ENCODE measurements around the gene RPS21. TPM values are rescaled to one million over a fixed set of nuclear protein-coding genes. Genes with fewer than 3 reads are reported as not detected.

The RPS21 gene
- total and polyA plus RNA-seq, 2 of the 13 experiments (the other 11 are each of a cell fraction or from before 2014, with no cell fraction given), result 2,647 to 11,063 TPM

GRCh38 chr20:62366370-62367135 is 20.4 kb upstream of the RPS21 start (continued):
- TF ChIP-seq THRA (CRISPR knock-in tag; IDR thresholded peaks at IDR 0.05; ENCODE audit: borderline replicate concordance) (no peak; the same call in 1 of the 2 replicates), POGK (CRISPR knock-in tag; conservative IDR thresholded peaks at IDR 0.05) (no peak; the same call in 1 of the 2 replicates), FOXC1 (CRISPR knock-in tag; IDR thresholded peaks at IDR 0.05; ENCODE audit: borderline replicate concordance) (no peak; the same call in 1 of the 2 replicates), KIAA2018 (CRISPR knock-in tag; IDR thresholded peaks at IDR 0.05; ENCODE audit: borderline replicate concordance) (no peak), PRDM10 (CRISPR knock-in tag; IDR thresholded peaks at IDR 0.05; ENCODE audit: low read depth) (no peak), HOMEZ (CRISPR knock-in tag; IDR thresholded peaks at IDR 0.05; ENCODE audit: low read depth) (peak; percentile 41; the same call in 1 of the 2 replicates), ZNF569 (CRISPR knock-in tag; IDR thresholded peaks at IDR 0.05; ENCODE audit: borderline replicate concordance) (no peak), PHF5A (CRISPR knock-in tag; IDR thresholded peaks at IDR 0.05; ENCODE audit: low read depth, unreplicated experiment) (peak; percentile 45)

All from HepG2 (cell line).